ENCODE results near the gene RELA.

RELA gene

DNA sequence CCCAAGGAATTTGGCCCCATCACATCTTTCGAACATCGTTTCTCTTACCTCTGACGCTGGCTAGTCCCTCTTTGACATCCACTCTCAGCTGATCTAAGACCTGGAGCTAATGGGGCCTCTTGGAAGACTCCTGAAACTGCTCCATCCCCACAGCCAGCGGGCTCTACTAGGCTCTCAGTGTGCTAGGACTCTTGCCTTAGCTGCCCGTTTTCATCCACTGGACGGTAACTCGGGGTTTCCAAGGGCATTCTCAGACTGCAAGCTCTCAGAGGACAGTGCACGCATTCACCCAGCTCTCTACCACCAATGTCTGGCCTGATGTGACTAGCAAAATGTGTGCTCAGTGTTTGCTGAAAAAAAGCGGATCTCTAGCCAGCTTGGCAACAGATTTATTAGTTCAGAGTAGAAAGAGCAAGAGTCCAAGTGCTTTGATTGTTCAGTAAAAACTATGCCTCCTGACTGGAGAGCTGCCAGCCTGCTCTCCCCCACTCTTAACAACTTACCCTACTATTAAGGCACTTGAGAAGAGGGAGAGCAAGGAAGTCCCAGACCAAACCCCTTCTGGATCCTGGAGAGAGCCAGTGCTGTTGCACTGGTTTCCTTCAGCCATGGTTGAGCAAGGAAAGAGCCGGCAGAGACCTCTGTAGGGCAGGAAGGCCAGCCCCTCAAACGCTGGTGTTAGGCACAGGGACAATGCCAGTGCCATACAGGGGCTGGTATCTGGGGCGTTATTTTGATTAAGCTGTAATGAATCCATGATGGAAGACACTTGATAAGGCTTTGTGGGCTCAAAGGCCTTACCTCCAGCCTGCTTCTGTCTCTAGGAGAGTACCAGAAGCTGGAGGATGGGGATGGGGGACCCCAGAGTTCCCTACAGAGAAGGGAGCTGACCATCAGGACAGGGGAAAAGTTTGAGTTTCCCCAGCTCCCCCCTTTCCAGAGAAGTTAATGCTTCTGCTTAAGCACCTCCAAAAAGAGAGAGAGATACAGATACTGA lies 9.2 kb downstream of the RELA start:
- TF ChIP-seq ZFX (IDR thresholded peaks at IDR 0.05), result no peak

DNA sequence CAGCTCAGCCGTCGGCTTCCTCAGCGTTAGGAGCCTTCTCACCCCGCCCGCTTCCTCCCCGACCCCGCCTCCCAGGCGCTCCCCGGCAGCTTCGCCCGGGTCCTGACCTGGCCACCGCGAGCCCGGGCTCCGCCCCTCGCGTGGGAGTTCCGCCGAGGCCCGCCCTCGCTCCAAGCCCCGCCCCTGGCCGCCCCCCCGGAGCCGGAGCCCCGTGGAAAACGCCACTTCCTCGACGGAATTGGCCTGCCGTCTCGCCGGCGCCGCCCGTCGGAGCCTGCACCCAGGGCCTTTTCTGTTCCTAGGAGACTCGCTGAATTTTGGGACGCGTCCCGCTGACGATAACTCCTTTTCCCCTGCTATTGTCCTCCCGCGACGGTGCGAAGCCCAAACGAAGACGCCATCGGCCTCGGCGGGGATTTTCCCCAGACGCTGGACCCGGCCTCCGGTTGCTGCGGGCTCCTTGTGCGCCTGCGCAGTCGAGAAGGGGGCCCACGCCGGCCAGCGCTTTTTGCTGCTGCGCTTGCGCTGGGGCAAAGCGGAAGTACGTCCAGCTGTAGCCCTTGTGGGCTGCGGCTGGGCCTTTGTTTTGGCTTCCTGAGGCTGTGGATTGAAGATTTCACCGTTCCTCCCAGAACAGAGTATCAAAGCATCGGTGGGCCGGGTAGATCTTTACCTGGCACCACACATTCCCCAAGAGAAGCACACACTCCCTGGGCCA lies 10.0 kb downstream of the RELA start:
- H3K27ac ChIP-seq, result peak overlapping the region; percentile 80
- TF ChIP-seq ZFX (IDR thresholded peaks at IDR 0.05), result peak; percentile 39; the same call in 1 of the 2 replicates
- TF ChIP-seq, protein P1, sequence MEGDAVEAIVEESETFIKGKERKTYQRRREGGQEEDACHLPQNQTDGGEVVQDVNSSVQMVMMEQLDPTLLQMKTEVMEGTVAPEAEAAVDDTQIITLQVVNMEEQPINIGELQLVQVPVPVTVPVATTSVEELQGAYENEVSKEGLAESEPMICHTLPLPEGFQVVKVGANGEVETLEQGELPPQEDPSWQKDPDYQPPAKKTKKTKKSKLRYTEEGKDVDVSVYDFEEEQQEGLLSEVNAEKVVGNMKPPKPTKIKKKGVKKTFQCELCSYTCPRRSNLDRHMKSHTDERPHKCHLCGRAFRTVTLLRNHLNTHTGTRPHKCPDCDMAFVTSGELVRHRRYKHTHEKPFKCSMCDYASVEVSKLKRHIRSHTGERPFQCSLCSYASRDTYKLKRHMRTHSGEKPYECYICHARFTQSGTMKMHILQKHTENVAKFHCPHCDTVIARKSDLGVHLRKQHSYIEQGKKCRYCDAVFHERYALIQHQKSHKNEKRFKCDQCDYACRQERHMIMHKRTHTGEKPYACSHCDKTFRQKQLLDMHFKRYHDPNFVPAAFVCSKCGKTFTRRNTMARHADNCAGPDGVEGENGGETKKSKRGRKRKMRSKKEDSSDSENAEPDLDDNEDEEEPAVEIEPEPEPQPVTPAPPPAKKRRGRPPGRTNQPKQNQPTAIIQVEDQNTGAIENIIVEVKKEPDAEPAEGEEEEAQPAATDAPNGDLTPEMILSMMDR (conservative IDR thresholded peaks at IDR 0.05), result no peak

More for the DNA sequence above, 9.2 kb downstream of the RELA start:
- peak overlapping the region; percentile 80 for H3K27ac ChIP-seq

DNA sequence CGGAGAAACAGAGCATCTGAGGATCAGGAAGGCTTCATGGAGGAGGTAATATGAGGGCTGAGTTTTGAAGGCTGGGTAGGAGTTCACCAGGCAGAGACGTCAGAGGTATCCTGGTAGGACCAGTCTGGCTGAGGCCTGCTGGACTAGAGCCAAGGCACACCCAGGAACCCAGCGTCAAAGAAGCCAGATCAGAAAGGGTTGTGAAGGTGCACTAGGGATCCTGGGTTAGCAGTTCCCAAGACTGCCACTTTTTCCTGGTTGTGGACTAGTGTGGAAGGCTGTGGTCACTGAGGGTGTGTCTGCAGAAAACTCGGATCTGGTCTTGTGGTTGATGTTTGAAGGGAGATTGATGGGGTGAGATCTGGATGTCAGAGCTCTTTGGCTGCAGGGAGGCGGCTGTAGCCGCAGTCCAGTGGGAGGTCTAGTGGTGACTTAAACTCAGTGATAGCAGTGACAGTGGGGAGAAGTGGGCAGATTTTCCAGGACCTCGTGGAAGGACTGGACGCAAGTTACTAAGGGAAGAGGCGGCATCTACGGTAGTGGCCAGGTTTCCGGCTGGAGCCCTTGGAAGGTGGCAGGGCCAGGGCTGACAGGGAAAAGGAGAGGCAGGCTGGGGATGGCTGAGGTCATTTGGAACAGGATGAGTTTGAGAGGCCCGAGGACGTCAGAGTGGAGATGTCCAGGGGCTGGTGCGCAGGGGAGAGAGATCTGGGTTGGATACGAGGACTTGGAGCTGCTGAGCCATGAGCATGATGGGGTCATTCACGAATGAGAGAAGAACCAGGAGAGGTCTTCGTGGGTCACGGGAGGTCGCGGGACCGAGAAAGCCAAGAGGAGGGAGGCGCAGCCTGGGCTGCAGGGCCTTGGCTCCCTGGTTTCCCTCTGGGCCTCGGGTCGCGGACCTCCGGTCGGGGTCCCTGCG lies 10.9 kb downstream of the RELA start:
- H3K27ac ChIP-seq, result peak overlapping the region; percentile 80
- TF ChIP-seq, protein P1 (conservative IDR thresholded peaks at IDR 0.05), result no peak
- no peak for TF ChIP-seq ZFX (IDR thresholded peaks at IDR 0.05)

DNA sequence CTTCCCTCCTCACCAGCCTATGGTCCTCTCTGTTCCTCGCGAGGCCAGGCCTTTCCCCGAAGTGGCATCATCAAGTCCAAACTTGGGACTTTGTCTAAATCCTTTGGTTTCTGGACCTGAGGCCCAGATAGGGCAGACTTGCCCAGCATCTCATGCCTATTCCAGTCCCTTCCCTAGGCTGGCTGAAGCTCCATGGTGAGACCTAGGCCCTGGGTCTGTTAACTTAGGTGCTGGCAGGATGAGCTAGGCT lies 11.5 kb downstream of the RELA start:
- peak overlapping the region; percentile 80 for H3K27ac ChIP-seq

DNA sequence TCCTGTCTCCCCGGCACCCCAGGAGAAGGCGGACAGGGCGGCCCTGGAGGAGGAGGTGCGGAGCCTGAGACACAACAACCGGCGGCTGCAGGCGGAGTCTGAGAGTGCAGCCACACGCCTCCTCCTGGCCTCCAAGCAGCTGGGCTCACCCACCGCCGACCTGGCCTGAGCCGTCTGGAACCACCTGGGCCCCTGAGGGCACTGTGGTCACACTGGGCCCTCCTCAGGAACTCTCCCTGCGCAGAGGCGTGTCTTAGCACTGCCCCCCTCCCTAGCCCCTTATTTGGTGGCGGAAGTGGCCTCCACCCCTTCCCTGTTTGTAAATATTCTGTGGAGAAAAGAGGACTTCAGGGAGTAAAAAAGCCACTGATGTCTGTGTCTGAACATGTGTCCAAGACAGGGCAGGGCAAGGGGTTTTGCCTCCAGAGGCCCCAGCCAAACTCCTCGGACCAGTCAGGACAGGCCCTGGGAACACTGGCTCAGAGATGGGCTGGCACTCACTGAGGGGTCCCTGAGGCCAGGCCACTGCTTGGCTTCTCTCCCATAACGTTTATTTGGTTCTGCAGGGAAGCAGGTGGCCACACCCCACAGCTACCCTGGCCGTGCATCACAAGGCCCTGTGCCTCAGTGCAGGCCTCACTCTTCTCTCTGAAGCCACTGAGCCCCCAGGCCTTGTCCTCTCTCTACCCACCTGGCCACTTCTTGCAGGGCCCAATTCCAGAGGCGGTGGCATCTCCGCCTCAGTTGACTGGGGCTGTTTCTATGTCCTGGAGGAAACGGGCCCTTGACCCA lies 12.0 kb downstream of the RELA start:
- H3K27ac ChIP-seq, result peak overlapping the region; percentile 80

More for the DNA sequence above, 11.5 kb downstream of the RELA start:
- TF ChIP-seq ZFX (IDR thresholded peaks at IDR 0.05), result no peak
- TF ChIP-seq, protein P1 (conservative IDR thresholded peaks at IDR 0.05), result no peak

DNA sequence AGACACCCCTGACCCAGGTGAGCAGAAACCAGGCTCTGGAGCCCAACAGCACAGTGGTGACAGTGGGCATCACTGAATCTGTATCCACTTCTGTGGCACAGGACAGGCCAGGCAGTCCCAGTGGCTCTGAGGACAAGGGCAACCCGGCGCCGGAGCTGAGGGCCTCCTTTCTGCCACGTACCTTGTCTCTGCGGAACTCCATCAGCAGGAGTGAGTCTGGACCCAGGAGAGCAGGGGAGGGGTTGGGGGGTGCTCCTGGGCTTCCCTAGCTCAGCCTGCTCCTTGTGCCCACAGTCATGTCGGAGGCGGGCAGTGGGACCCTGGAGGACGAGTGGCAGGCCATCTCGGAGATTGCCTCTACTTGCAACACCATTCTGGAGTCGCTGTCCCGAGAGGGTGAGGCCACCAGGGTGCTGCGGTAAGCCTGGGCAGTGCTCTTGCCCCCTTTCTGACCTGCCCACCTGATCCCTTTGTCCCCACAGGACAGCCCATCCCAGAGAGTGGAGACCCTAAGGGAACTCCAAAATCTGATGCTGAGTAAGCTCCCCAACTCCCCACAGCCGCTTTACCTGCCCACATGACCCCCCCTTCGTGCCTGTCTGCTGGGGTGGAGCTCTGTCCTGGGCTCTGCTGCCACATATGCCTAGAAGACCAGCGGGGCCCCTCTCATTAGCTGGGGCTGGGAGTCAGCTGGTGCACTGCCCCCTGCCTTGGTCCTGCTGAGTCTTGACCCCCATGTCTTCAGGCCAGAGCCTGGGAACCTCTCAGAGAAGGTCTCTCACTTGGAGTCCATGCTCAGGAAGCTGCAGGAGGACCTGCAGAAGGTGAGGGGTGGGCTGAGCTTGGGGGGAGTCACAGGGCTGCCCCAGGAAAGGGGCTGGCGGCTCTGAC lies 12.8 kb downstream of the RELA start:
- TF ChIP-seq ZFX (IDR thresholded peaks at IDR 0.05), result no peak
- peak overlapping the region; percentile 80 for H3K27ac ChIP-seq

More for the DNA sequence above, 12.0 kb downstream of the RELA start:
- TF ChIP-seq ZFX (IDR thresholded peaks at IDR 0.05), result no peak
- TF ChIP-seq, protein P1 (conservative IDR thresholded peaks at IDR 0.05), result no peak

DNA sequence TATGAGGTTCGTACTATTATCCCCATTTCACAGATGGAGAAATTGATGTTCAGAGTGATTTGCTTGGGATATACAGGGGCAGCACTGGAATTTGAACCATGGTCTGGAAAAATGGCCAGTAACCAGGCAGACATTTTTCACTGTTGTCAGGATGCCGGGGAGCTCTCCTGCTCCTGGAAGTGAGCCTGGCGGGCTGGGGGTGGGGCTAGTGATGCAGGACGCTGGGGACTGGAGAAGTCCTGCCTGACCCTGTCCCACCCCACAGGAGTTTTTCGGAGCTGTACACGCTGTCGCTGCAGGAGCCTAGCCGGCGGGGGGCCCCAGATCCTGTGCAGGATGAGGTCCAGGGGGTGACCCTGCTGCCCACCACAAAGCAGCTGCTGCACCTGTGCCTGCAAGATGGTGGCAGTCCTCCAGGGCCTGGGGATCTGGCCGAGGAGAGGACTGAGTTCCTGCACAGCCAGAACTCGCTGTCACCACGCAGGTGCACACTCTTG lies 13.7 kb downstream of the RELA start:
- no peak overlapping the region for H3K27ac ChIP-seq
- no peak for TF ChIP-seq ZFX (IDR thresholded peaks at IDR 0.05)
- TF ChIP-seq, protein P1 (conservative IDR thresholded peaks at IDR 0.05), result no peak

Data from C4-2B (cell line).